PFSK-1 (cell line): ENCODE data around the gene EXO1.

Experiments
- POLR2AphosphoS5 ChIP-seq: IDR thresholded peaks from 2 replicates; pipeline ENCODE4 v1.6.1; 2012; ENCODE audit warnings: low read depth, mild to moderate bottlenecking, control low read depth, low read length, moderate library complexity
- SIN3A ChIP-seq: IDR thresholded peaks from 2 replicates; pipeline ENCODE4 v1.6.1; 2012; ENCODE audit warnings: mild to moderate bottlenecking, low read length, moderate library complexity, borderline replicate concordance; ENCODE audit not compliant: insufficient read depth
- TAF1 ChIP-seq: IDR thresholded peaks from 2 replicates; pipeline ENCODE4 v1.6.1; 2012; ENCODE audit warnings: low read length, control low read depth, borderline replicate concordance; ENCODE audit not compliant: insufficient read depth
- TF ChIP-seq, protein P1 (sequence below), 2 experiments: IDR thresholded peaks; 2 replicates each; pipeline versions ENCODE4 v1.6.1 to v1.8.0; 2011 to 2012; ENCODE audit warnings: low read depth in 2 of 2, low read length in 2 of 2, control low read depth in 1 of 2, inconsistent platforms in 1 of 2, mild to moderate bottlenecking in 1 of 2, moderate library complexity in 1 of 2; ENCODE audit not compliant: insufficient read depth in 1 of 2

DNA sequence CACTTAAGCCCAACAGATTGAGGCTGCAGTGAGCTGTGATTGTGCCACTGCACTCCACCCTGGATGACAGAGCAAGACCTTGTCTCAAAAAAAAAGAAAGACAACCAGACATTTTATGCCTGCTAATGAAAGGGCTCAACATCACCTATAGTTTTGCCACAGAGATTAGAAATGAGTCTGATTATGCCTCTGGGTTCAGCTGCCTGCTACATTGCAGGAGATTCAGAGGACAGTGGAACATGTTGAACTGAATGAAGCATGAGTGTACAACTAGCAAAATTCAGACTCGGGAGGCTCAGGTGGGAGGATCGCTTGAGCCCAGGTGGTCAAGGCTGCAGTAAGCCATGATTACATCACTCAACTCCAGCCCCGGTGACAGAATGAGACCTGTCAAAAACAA is 46.0 kb downstream of the EXO1 start:
- TF ChIP-seq, protein P1, sequence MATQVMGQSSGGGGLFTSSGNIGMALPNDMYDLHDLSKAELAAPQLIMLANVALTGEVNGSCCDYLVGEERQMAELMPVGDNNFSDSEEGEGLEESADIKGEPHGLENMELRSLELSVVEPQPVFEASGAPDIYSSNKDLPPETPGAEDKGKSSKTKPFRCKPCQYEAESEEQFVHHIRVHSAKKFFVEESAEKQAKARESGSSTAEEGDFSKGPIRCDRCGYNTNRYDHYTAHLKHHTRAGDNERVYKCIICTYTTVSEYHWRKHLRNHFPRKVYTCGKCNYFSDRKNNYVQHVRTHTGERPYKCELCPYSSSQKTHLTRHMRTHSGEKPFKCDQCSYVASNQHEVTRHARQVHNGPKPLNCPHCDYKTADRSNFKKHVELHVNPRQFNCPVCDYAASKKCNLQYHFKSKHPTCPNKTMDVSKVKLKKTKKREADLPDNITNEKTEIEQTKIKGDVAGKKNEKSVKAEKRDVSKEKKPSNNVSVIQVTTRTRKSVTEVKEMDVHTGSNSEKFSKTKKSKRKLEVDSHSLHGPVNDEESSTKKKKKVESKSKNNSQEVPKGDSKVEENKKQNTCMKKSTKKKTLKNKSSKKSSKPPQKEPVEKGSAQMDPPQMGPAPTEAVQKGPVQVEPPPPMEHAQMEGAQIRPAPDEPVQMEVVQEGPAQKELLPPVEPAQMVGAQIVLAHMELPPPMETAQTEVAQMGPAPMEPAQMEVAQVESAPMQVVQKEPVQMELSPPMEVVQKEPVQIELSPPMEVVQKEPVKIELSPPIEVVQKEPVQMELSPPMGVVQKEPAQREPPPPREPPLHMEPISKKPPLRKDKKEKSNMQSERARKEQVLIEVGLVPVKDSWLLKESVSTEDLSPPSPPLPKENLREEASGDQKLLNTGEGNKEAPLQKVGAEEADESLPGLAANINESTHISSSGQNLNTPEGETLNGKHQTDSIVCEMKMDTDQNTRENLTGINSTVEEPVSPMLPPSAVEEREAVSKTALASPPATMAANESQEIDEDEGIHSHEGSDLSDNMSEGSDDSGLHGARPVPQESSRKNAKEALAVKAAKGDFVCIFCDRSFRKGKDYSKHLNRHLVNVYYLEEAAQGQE (IDR thresholded peaks at IDR 0.05; ENCODE audit: insufficient read depth in 1 of 2, low read depth in 2 of 2, low read length in 2 of 2) = no peak
- TF ChIP-seq TAF1 = no peak
- no peak for TF ChIP-seq SIN3A
- TF ChIP-seq POLR2AphosphoS5 = no peak
